AG09319 (cell line): Measurements from ENCODE around the gene BAG5.

Experiments used
- DNase-seq: peaks from one replicate; pipeline ENCODE4 v3.0.0-alpha.2; 2010; ENCODE audit warnings: low read depth; ENCODE audit errors: extremely low read depth
- TF ChIP-seq, protein P1 (sequence below): IDR thresholded peaks from 2 replicates; pipeline ENCODE4 v1.5.1; 2011; ENCODE audit warnings: low read depth, mild to moderate bottlenecking, inconsistent platforms, low read length, moderate library complexity

The BAG5 gene

GRCh38 chr14:103549361-103550311, 12.8 kb downstream of the BAG5 start:
- no peak for DNase-seq
- TF ChIP-seq, protein P1, sequence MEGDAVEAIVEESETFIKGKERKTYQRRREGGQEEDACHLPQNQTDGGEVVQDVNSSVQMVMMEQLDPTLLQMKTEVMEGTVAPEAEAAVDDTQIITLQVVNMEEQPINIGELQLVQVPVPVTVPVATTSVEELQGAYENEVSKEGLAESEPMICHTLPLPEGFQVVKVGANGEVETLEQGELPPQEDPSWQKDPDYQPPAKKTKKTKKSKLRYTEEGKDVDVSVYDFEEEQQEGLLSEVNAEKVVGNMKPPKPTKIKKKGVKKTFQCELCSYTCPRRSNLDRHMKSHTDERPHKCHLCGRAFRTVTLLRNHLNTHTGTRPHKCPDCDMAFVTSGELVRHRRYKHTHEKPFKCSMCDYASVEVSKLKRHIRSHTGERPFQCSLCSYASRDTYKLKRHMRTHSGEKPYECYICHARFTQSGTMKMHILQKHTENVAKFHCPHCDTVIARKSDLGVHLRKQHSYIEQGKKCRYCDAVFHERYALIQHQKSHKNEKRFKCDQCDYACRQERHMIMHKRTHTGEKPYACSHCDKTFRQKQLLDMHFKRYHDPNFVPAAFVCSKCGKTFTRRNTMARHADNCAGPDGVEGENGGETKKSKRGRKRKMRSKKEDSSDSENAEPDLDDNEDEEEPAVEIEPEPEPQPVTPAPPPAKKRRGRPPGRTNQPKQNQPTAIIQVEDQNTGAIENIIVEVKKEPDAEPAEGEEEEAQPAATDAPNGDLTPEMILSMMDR: no peak

GRCh38 chr14:103548463-103549351, 13.8 kb downstream of the BAG5 start:
- TF ChIP-seq, protein P1: no peak
- no peak for DNase-seq

DNA sequence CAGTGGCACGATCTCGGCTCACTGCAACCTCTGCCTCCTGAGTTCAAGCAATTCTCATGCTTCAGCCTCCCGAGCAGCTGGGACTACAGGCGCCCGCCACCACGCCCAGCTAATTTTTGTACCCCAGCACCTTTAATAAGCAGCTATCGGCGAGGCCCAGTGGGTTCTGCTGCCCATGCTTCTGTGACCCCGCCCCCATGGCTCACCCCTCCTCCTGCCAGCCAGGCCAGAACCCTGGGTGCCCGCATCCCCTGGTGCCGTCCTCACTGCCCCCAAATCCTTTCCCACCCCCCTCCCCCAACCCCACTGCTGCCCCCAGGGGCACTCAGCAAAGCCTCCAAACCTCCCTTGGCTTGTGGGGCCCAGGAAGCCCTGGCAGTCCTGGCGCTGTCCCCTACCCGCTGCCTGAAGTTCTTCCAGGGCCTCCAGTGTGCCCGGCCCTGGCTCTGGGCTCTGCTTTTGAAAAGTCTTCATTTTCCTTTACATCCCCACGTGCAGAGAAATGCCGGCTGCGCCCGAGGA, 14.5 kb downstream of the BAG5 start:
- DNase-seq: no peak
- TF ChIP-seq, protein P1: no peak

DNA sequence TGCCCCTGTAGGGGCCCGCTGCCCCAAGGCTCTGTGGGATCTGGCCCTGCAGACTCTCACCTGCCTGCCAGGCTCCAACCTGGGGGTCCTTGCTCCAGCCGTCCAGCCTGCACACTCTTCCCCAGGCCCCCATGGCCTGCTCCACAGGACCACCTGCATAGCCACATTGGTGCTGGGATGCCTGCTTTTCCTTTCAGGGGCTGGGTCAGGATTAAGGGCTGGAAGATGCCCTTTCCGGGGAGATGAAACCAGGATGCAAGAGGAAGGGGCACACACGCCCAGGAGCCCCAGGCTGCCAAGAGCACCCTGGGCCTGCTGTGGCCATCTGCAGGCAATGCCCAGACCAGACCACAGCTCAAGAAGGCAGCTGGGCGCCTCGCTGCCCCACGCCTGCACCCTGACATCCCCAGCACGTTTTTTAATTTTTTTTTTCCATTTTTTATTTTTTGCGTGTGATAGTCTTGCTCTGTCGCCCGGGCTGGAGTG, 15.0 kb downstream of the BAG5 start:
- TF ChIP-seq, protein P1: no peak
- no peak for DNase-seq

GRCh38 chr14:103546652-103547454, 15.6 kb downstream of the BAG5 start:
- no peak for DNase-seq
- TF ChIP-seq, protein P1: peak; percentile 83

DNA sequence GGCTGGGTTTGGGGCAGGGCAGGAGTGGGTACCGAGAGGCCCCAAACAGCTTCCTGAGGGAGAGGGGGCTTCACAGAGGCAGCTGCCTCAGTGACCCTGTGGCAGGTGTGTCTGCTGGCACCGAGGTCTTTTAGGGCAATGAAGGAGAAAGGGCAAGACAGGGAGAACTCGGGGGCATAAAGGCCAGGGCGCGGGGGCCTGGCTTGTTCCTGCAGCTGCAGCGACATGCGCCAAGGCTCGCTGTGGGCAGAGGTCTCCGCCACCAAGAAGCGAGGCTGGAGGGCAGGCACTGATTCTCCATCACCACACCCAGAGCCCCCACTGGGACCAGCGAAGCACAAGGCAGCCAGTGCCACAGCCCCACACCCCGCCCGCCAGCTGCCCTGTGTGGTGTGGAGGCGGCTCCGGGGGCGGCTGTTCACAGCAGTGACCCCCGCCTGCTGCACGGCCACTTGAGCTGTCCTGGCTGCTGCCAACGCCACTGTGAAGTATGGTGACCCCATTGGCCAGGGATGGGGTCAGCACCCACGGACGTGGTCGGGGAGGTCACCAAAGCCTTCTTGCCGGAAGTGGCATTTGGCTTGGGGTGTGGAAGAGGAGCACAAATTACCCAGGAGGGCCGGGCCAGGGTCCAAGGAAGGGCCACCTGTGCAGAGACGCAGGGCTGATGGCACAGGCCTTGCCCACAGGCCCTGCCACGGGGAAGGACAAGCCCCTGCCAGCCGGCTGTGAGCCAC, 16.4 kb downstream of the BAG5 start:
- no peak for DNase-seq
- TF ChIP-seq, protein P1: no peak
